Renal cortex interstitium (tissue), 15 donors: ENCODE data around the gene FAM111A. TPM values are rescaled to one million over a fixed set of nuclear protein-coding genes. Genes with fewer than 3 reads are reported as not detected.
"Not testable (repeated sequence)": the region's sequence is repeated elsewhere in the genome, so short reads cannot be mapped to it uniquely, and the experiment has no call there.

Experiments
- DNase-seq, 11 donors: peaks; one replicate each; pipeline ENCODE4 v3.0.0-alpha.2; 2013; ENCODE audit warnings: low read depth in 9 of 11, low spot score in 4 of 11; ENCODE audit errors: extremely low read depth in 1 of 11
- long read RNA-seq, 16 experiments: transcript quantifications; one replicate each; lab custom pipeline, GENCODE V29; 2026
- polyA plus RNA-seq, 3 donors: library from polyadenylated mRNA; unstranded; fragments of 120-200 nt; gene quantifications; one replicate each; pipeline ENCODE4 v1.2.1, GENCODE V29; 2013; ENCODE audit not compliant: insufficient read length in 3 of 3

Gene FAM111A
- polyA plus RNA-seq: 10 to 100 TPM; 48.7 to 87.6 (median 62.7) TPM
- long read RNA-seq, donor 1, partial matches to known transcripts: 0 of 1 reads
- long read RNA-seq, donor 1, other reads (novel, unspliced or antisense): 0 of 1 reads
- long read RNA-seq, donor 2, partial matches to known transcripts: 0 of 7 reads
- long read RNA-seq, donor 2, other reads (novel, unspliced or antisense): 0 of 7 reads
- long read RNA-seq, donor 3, full-length matches to known transcripts: 9 of 14 reads
- long read RNA-seq, donor 3, partial matches to known transcripts: 5 of 14 reads
- long read RNA-seq, donor 3, other reads (novel, unspliced or antisense): 0 of 14 reads
- long read RNA-seq, donor 4, full-length matches to known transcripts: 14 of 14 reads
- long read RNA-seq, donor 4, partial matches to known transcripts: 0 of 14 reads
- long read RNA-seq, donor 4, other reads (novel, unspliced or antisense): 0 of 14 reads
- long read RNA-seq, donor 5: 0 reads
- long read RNA-seq, donor 6, full-length matches to known transcripts: 9 of 9 reads
- long read RNA-seq, donor 6, partial matches to known transcripts: 0 of 9 reads
- long read RNA-seq, donor 6, other reads (novel, unspliced or antisense): 0 of 9 reads
- long read RNA-seq, donor 7, partial matches to known transcripts: 0 of 9 reads
- long read RNA-seq, donor 7, other reads (novel, unspliced or antisense): 0 of 9 reads
- long read RNA-seq, donor 8, full-length matches to known transcripts: 26 of 26 reads
- long read RNA-seq, donor 8, partial matches to known transcripts: 0 of 26 reads
- long read RNA-seq, donor 8, other reads (novel, unspliced or antisense): 0 of 26 reads
- long read RNA-seq, donor 9, full-length matches to known transcripts: 7 of 7 reads
- long read RNA-seq, donor 9, partial matches to known transcripts: 0 of 7 reads
- long read RNA-seq, donor 9, other reads (novel, unspliced or antisense): 0 of 7 reads
- long read RNA-seq, donor 10, partial matches to known transcripts: 65 of 68 reads
- long read RNA-seq, donor 10, other reads (novel, unspliced or antisense): 0 of 68 reads
- long read RNA-seq, donor 11, full-length matches to known transcripts: 6 of 6 reads
- long read RNA-seq, donor 11, partial matches to known transcripts: 0 of 6 reads
- long read RNA-seq, donor 11, other reads (novel, unspliced or antisense): 0 of 6 reads
- long read RNA-seq, donor 12, full-length matches to known transcripts: 4 of 4 reads
- long read RNA-seq, donor 12, partial matches to known transcripts: 0 of 4 reads
- long read RNA-seq, donor 12, other reads (novel, unspliced or antisense): 0 of 4 reads
- long read RNA-seq, donor 13: 0 reads
- long read RNA-seq, donor 14, partial matches to known transcripts: 0 of 3 reads
- long read RNA-seq, donor 14, other reads (novel, unspliced or antisense): 0 of 3 reads
- long read RNA-seq, donor 15, partial matches to known transcripts: 0 of 1 reads
- long read RNA-seq, donor 15, other reads (novel, unspliced or antisense): 0 of 1 reads
- long read RNA-seq, donor 16, full-length matches to known transcripts: 23 of 23 reads
- long read RNA-seq, donor 16, partial matches to known transcripts: 0 of 23 reads
- long read RNA-seq, donor 16, other reads (novel, unspliced or antisense): 0 of 23 reads

DNA sequence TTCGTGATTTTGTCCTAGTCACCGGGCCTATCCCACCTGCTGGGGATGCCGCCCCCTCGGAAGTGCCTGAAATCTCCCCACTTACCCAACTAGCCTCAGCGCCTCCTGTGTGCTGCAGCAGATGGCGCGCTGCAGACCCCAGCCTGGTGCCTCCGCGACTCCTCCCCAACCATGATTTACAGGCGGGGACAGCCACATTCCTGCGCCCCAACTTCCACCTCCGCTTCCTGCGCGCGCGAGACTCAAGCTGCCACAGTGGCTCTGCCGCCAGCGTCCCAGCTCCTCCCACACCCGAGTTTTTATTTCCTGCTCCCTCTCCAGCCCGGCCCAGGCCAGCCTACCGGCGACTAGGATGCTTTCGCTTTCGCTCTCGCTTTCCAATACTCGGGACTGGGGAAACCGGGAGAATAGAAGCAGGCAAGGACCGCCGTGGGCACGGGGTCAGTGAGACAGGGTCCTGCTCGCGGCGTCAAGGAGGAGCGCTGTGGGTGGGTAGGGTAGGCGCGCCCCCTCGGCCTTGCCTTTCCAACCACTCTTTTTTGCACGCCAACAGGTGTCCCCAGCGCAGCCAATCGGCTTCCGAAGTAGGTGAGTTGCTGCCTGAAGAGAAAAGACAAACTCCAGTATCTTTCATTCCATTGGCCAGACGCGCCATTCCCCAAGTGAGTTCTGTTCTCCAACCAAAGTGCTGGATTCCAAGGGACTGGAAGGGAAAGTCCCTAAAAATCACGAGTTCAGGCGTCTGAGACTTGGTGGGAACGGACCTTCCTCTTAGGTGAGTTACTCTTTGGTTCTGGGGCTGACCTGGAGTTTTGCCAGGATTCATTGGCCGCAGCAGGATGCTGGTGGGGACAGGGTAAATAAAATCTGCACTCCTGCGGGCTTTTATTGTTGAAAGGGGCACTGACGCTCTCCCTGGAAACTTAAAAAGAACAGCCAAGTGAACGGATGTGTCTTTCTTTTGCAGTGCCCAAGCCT is at the start of gene FAM111A:
Gene FAM111A (plus strand): TSS at position 327 of the 978 bp plus-strand sequence. CDS start 6,017 bp downstream, outside the sequence.
- peak; percentile 67 to 88 (median 80) for DNase-seq

GRCh38 chr11:59093576-59093975 is 49.1 kb upstream of the FAM111A start:
- not testable (repeated sequence) for DNase-seq

GRCh38 chr11:59095225-59095624 is 47.4 kb upstream of the FAM111A start:
- DNase-seq: not testable (repeated sequence)

GRCh38 chr11:59095972-59096575 is 46.6 kb upstream of the FAM111A start:
- DNase-seq: not testable (repeated sequence)

- DNase-seq: peak in 6 of 11 donors; percentile 18 to 52 (median 40)
These were observed 45.4 kb upstream of the FAM111A start for GRCh38 chr11:59097113-59097708.

GRCh38 chr11:59097938-59098337 is 44.7 kb upstream of the FAM111A start:
- DNase-seq: not testable (repeated sequence)

GRCh38 chr11:59102259-59102765 is 40.3 kb upstream of the FAM111A start:
- peak in 6 of 11 donors; percentile 25 to 45 (median 30) for DNase-seq

- DNase-seq: peak; percentile 63 to 92 (median 80)
These were observed 36.0 kb upstream of the FAM111A start, which contains the start of gene FAM111B for GRCh38 chr11:59106363-59107336. TSS of gene FAM111B (plus strand) at chr11:59107237. CDS start at chr11:59109626, 2,389 bp downstream.

- DNase-seq: not testable (repeated sequence)
These were observed 34.9 kb upstream of the FAM111A start for GRCh38 chr11:59107721-59108120.

DNA sequence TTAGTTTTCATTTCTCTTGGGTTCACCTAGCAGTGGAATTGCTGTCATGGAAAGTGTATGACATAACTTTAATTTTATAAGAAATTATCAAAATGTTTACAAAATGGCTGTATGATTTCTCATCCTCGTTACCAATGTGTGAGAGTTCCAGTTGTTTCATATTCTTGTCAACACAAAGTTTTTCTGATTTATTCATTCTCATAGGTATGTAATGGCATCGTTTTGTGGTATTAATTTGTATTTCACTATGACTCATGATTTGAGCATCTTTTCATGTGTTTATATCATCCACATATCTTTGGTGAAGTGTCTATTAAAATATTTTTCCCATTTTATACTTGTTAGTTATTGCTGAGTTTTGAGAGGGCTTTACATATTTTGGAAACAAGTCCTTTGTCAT is 30.2 kb upstream of the FAM111A start:
- DNase-seq: no peak

GRCh38 chr11:59114344-59114743 is 28.3 kb upstream of the FAM111A start:
- DNase-seq: no peak

DNA sequence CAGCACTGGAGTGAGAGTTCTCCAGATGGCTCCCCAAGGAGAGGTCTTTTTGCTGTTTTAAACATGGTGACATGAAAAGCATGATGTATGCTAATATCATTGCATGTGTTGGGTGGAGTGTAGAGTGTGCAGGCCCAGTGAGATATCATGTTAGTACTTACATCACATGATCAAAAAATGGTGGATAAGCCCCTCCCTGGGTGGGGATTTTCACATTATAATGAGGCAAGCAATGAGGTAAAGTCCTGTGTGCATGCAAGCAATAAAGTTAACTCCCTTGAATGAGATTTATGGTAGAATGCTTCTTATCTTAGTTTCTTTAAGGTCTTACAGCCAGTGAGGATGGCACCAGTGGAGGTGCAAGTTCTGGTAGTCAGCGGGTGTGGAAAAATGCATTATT is 27.1 kb upstream of the FAM111A start:
- DNase-seq: no peak

- no peak for DNase-seq
These were observed 24.9 kb upstream of the FAM111A start for GRCh38 chr11:59117774-59118173.

- no peak for DNase-seq
These were observed 22.8 kb upstream of the FAM111A start for GRCh38 chr11:59119826-59120225.
